PC-3 (cell line): ENCODE measurements around the gene NAGPA. TPM values are rescaled to one million over a fixed set of nuclear protein-coding genes. Genes with fewer than 3 reads are reported as not detected.
"Not testable (repeated sequence)": the region's sequence is repeated elsewhere in the genome, so short reads cannot be mapped to it uniquely, and the experiment has no call there.

ENCODE experiments used
- ATAC-seq: fragments of 200-7000 bp; cut with Tn5 transposase; 2 replicates; pipeline ENCODE4 v1.9.1; 2020; ENCODE audit warnings: mild to moderate bottlenecking, moderate library complexity
- BruUV-seq: library from RNA; stranded (reverse); fragments of 400-500 nt; replicated peaks from 2 replicates; lab custom pipeline; 2021; lab: Mats Ljungman, UMichigan
- CTCF ChIA-PET: fragments of 300-600 bp; sonication (Branson Sonifier 250); formaldehyde crosslinking; loops from one replicate; lab custom pipeline; 2022; ENCODE audit warnings: antibody characterized with exemption; lab: Charles Lee
- POLR2A ChIA-PET: fragments of 300-600 bp; sonication (Branson Sonifier 250); formaldehyde crosslinking; loops from one replicate; lab custom pipeline; 2022; ENCODE audit warnings: antibody characterized with exemption; ENCODE audit not compliant: unreplicated experiment; lab: Charles Lee
- DNase-seq: peaks from one replicate; pipeline ENCODE4 v3.0.0-alpha.2; 2015
- H2AFZ ChIP-seq: fragments of 300-600 bp; sonication (generic); 2 replicates; pipeline ENCODE4 v1.6.0; 2016; ENCODE audit warnings: antibody characterized with exemption, low read length
- H3F3A ChIP-seq: fragments of 300-600 bp; sonication (generic); one replicate; pipeline ENCODE4 v1.6.0; 2017; ENCODE audit warnings: antibody characterized with exemption, low read length, control low read depth, mild to moderate bottlenecking; ENCODE audit not compliant: unreplicated experiment
- H3K27ac ChIP-seq: fragments of 300-600 bp; sonication (generic); 2 replicates; pipeline ENCODE4 v1.5.1; 2016; ENCODE audit warnings: mild to moderate bottlenecking, low read length
- H3K27me3 ChIP-seq: fragments of 300-600 bp; sonication (generic); 2 replicates; pipeline ENCODE4 v1.6.1; 2016; ENCODE audit warnings: low read length, mixed read lengths
- H3K36me3 ChIP-seq: fragments of 300-600 bp; sonication (generic); 2 replicates; pipeline ENCODE4 v1.6.1; 2016; ENCODE audit warnings: low read depth, mixed run types, low read length, mixed read lengths
- H3K4me1 ChIP-seq: fragments of 300-600 bp; sonication (generic); 2 replicates; pipeline ENCODE4 v1.5.1; 2016; ENCODE audit warnings: low read length; ENCODE audit not compliant: insufficient read depth
- H3K4me2 ChIP-seq: fragments of 300-600 bp; sonication (generic); 2 replicates; pipeline ENCODE4 v1.6.0; 2016; ENCODE audit warnings: low read length
- H3K4me3 ChIP-seq: fragments of 300-600 bp; sonication (generic); 2 replicates; pipeline ENCODE4 v1.5.1; 2016; ENCODE audit warnings: mild to moderate bottlenecking, low read length, mixed read lengths
- H3K79me2 ChIP-seq: fragments of 300-600 bp; sonication (generic); 2 replicates; pipeline ENCODE4 v1.6.1; 2017; ENCODE audit warnings: low read length, mixed read lengths
- H3K9ac ChIP-seq: fragments of 300-600 bp; sonication (generic); 2 replicates; pipeline ENCODE4 v1.6.0; 2016; ENCODE audit warnings: mild to moderate bottlenecking, low read length
- H3K9me2 ChIP-seq: fragments of 300-600 bp; sonication (generic); replicated peaks from 2 replicates; pipeline ENCODE4 v1.6.1; 2016; ENCODE audit warnings: mixed run types, low read length, mixed read lengths
- H3K9me3 ChIP-seq: fragments of 300-600 bp; sonication (generic); 2 replicates; pipeline ENCODE4 v1.6.1; 2016; ENCODE audit warnings: low read length, mixed read lengths
- H4K20me1 ChIP-seq: fragments of 300-600 bp; sonication (generic); 2 replicates; pipeline ENCODE4 v1.6.1; 2016; ENCODE audit warnings: low read length, mixed read lengths
- EZH2 ChIP-seq: fragments of 300-600 bp; sonication (generic); IDR thresholded peaks from one replicate; pipeline ENCODE4 v1.6.1; 2017; ENCODE audit warnings: antibody characterized with exemption, mild to moderate bottlenecking, low read length; ENCODE audit not compliant: unreplicated experiment
- EZH2phosphoT487 ChIP-seq: fragments of 300-600 bp; sonication (generic); IDR thresholded peaks from 2 replicates; pipeline ENCODE4 v1.6.1; 2018; ENCODE audit warnings: mild to moderate bottlenecking, antibody characterized with exemption, low read length, borderline replicate concordance
- intact Hi-C: fragments of 100-400 bp; cut with micrococcal nuclease; formaldehyde crosslinking; loops from 2 replicates; pipeline ENCODE4 v1.9.0; 2023
- total RNA-seq: library from RNA; depleted of rRNA; stranded (reverse); fragments of >200 nt; gene quantifications from 2 replicates; pipeline ENCODE4 v1.2.3, GENCODE V29; 2014
- TF ChIP-seq, protein P1 (sequence below): fragments of 300-600 bp; sonication (generic); conservative IDR thresholded peaks from 2 replicates; pipeline ENCODE4 v1.5.1; 2017; ENCODE audit warnings: antibody characterized with exemption, low read depth, mild to moderate bottlenecking, low read length

The NAGPA gene
- total RNA-seq, 1 experiment from 2014 or later = 26.2 TPM

DNA sequence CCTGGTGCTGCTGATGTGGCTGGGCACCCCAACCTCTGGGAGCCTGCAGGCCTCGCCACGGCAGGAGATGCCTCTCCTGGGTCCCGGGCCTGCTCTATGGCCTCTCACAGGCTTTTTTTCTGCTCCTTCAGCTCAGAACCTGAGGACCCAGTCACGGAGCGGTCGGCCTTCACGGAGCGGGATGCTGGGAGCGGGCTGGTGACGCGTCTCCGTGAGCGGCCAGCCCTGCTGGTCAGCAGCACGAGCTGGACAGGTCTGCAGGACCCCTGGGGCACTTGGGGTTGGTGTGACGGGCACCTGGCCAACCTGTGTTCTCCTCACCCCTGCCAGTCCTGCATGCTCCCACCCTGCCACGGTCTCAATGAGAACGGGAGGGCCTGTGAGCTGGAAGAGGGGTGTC, 44.9 kb upstream of the NAGPA start:
- intact Hi-C loops = no loop called here
- no peak overlapping the region for H2AFZ ChIP-seq
- DNase-seq (no peak), ATAC-seq (no peak)
- no peak overlapping the region for H3K4me3 ChIP-seq
- H3K4me1 ChIP-seq = no peaks in the 10 kb centered on the region
- no peaks in the 10 kb centered on the region for H3K27me3 ChIP-seq
- no peaks in the 10 kb centered on the region for H3F3A ChIP-seq
- no peaks in the 10 kb centered on the region for H3K9me2 ChIP-seq
- no TSS peak for BruUV-seq
- H4K20me1 ChIP-seq = no peaks in the 10 kb centered on the region
- H3K4me2 ChIP-seq = no peak overlapping the region
- no peak overlapping the region for H3K27ac ChIP-seq
- TF ChIP-seq, protein P1, sequence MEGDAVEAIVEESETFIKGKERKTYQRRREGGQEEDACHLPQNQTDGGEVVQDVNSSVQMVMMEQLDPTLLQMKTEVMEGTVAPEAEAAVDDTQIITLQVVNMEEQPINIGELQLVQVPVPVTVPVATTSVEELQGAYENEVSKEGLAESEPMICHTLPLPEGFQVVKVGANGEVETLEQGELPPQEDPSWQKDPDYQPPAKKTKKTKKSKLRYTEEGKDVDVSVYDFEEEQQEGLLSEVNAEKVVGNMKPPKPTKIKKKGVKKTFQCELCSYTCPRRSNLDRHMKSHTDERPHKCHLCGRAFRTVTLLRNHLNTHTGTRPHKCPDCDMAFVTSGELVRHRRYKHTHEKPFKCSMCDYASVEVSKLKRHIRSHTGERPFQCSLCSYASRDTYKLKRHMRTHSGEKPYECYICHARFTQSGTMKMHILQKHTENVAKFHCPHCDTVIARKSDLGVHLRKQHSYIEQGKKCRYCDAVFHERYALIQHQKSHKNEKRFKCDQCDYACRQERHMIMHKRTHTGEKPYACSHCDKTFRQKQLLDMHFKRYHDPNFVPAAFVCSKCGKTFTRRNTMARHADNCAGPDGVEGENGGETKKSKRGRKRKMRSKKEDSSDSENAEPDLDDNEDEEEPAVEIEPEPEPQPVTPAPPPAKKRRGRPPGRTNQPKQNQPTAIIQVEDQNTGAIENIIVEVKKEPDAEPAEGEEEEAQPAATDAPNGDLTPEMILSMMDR = no peak
- TF ChIP-seq EZH2phosphoT487 = no peak
- no peak for TF ChIP-seq EZH2
- no peaks in the 10 kb centered on the region for H3K36me3 ChIP-seq
- no peaks in the 10 kb centered on the region for H3K79me2 ChIP-seq
- no peaks in the 10 kb centered on the region for H3K9me3 ChIP-seq
- POLR2A ChIA-PET = no interaction called here
- H3K9ac ChIP-seq = no peak overlapping the region
- CTCF ChIA-PET = no interaction called here

DNA sequence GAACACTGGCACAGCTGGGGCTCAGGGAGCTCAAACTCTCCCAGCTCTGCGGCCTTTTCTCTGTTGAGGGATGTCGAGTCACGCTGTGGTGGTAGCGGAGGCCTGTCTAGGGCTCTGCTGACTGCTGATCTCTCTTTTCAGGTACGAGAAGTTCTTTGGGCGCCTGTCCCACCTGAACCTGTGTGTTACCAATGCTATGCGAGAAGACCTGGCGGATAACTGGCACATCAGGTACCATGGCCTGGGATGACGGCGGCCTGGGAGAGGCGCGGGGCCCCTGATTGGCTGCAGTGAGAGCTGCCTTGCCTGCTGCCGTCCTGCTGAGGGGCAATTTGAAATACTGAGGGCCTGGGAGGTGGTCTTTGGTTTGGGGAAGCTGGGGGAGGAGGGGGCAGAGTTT, 43.6 kb upstream of the NAGPA start:
- Histone ChIP-seq H2AFZ (no peak overlapping the region), H3K36me3 (no peaks in the 10 kb centered on the region), H3F3A (no peaks in the 10 kb centered on the region), H3K27ac (no peak overlapping the region), H3K4me2 (no peak overlapping the region), H3K4me3 (no peak overlapping the region), H3K9me2 (no peaks in the 10 kb centered on the region), H3K9ac (no peak overlapping the region), H3K9me3 (no peaks in the 10 kb centered on the region), H4K20me1 (no peaks in the 10 kb centered on the region), H3K27me3 (no peaks in the 10 kb centered on the region), H3K4me1 (peaks cover 10% of the 10 kb centered on the region), H3K79me2 (peaks cover 12% of the 10 kb centered on the region)
- DNase-seq = no peak
- POLR2A ChIA-PET = no interaction called here
- no TSS peak for BruUV-seq
- CTCF ChIA-PET = no interaction called here
- TF ChIP-seq, protein P1 = no peak
- TF ChIP-seq EZH2 = no peak
- no peak for TF ChIP-seq EZH2phosphoT487
- no peak for ATAC-seq
- intact Hi-C loops = no loop called here

DNA sequence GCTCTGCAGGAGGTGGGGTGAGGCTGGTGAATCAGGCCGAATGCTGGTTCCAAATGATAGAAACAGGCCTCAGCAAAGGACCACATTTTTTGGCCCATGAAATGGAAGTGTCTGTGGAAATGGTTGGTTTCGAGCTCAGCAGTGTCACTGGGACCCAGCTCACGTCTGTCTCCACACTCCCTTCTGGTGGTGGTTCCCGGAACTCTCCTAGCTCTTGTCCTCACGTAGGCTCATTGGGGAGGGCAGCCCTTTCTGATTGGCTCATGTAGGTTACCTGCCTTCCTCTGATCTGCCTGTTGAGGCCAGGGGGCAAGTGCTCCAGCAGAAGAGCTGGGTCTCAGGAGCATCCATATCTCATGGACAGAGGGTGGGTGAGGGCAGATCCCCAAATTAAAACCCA, 41.9 kb upstream of the NAGPA start:
- Histone ChIP-seq H3F3A (no peaks in the 10 kb centered on the region), H3K36me3 (no peaks in the 10 kb centered on the region), H3K9me2 (no peaks in the 10 kb centered on the region), H3K4me1 (peaks cover 16% of the 10 kb centered on the region), H4K20me1 (no peaks in the 10 kb centered on the region), H3K27me3 (no peaks in the 10 kb centered on the region), H3K9me3 (no peaks in the 10 kb centered on the region), H3K9ac (no peak overlapping the region), H3K79me2 (peaks cover 17% of the 10 kb centered on the region), H3K4me3 (no peak overlapping the region), H3K4me2 (no peak overlapping the region), H2AFZ (no peak overlapping the region), H3K27ac (no peak overlapping the region)
- CTCF ChIA-PET = no interaction called here
- no peak for DNase-seq
- BruUV-seq = no TSS peak
- intact Hi-C loops = no loop called here
- ATAC-seq = no peak
- POLR2A ChIA-PET = no interaction called here
- TF ChIP-seq, protein P1 = no peak
- TF ChIP-seq EZH2phosphoT487 = no peak
- TF ChIP-seq EZH2 = no peak

DNA sequence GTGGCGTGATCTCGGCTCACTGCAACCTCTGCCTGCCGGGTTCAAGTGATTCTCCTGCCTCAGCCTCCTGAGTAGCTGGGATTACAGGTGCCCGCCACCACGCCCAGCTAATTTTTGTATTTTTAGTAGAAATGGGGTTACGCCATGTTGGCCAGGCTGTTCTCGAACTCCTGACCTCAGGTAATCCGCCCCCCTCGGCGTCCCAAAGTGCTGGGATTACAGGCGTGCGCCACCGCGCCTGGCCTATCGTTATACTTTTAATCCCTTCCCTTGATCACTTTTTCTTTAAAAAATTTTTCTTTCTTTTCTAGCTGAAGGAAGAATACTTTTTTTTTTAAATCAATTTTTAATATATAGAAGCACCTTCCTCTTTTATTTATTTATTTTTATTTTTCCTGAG, 40.0 kb upstream of the NAGPA start:
- H3K4me2 ChIP-seq, H3K27me3 ChIP-seq, H4K20me1 ChIP-seq, H3K4me3 ChIP-seq, H3K9me2 ChIP-seq, H3K27ac ChIP-seq, H2AFZ ChIP-seq, H3K9me3 ChIP-seq, BruUV-seq, ATAC-seq, H3K36me3 ChIP-seq, CTCF ChIA-PET, DNase-seq, intact Hi-C loops, H3F3A ChIP-seq, H3K9ac ChIP-seq: not testable (repeated sequence)
- Histone ChIP-seq H3K4me1 (peaks cover 16% of the 10 kb centered on the region), H3K79me2 (peaks cover 17% of the 10 kb centered on the region)
- POLR2A ChIA-PET = interaction anchor here (0.7 kb wide), 1 partner anchor 24 kb away, joined by 8 read pairs; the partner anchor contains the start of gene EEF2KMT
